Body of pancreas (tissue), 4 donors: ENCODE results near the gene MCM6. TPM values are rescaled to one million over a fixed set of nuclear protein-coding genes. Genes with fewer than 3 reads are reported as not detected.
"Not testable (repeated sequence)": the region's sequence is repeated elsewhere in the genome, so short reads cannot be mapped to it uniquely, and the experiment has no call there.

ENCODE experiments used
- ATAC-seq: fragments of 150-250 bp; one replicate; pipeline ENCODE4 v1.9.1; 2016
- DNase-seq, 4 donors: peaks; one replicate each; pipeline ENCODE4 v3.0.0-alpha.2; 2019
- H3K27ac ChIP-seq, 4 donors: fragments of 200-600 bp; sonication (generic); 1 replicate in 3 of 4; 2 replicates in 1 of 4; pipeline versions ENCODE4 v1.5.1 to v1.6.1; 2016 to 2019; ENCODE audit warnings: mild to moderate bottlenecking in 1 of 4, mixed read lengths in 1 of 4, moderate library complexity in 1 of 4
- H3K27me3 ChIP-seq, 2 donors: fragments of 200-600 bp; sonication (generic); one replicate each; pipeline ENCODE4 v1.6.0; 2016; ENCODE audit warnings: mild to moderate bottlenecking in 1 of 2
- H3K36me3 ChIP-seq, 2 donors: fragments of 200-600 bp; sonication (generic); replicated peaks in 1 of 2; 2 replicates each; pipeline ENCODE4 v1.5.1; 2016; ENCODE audit warnings: low read depth in 2 of 2; ENCODE audit not compliant: insufficient read depth in 1 of 2
- H3K4me1 ChIP-seq: fragments of 200-600 bp; sonication (generic); one replicate; pipeline ENCODE4 v1.6.0; 2016
- H3K4me3 ChIP-seq, 2 donors: fragments of 200-600 bp; sonication (generic); 1 replicate in 1 of 2; 2 replicates in 1 of 2; pipeline ENCODE4 v1.5.1; 2016 to 2019
- H3K9me3 ChIP-seq, 3 donors: fragments of 200-600 bp; sonication (generic); 1 replicate in 2 of 3; 2 replicates in 1 of 3; pipeline ENCODE4 v1.5.1; 2016
- CTCF ChIP-seq, 7 experiments: fragments of 450-650 bp in 4 of 7; fragments of 200-600 bp in 3 of 7; sonication (generic) in 3 of 7; IDR thresholded peaks; one replicate each; pipeline ENCODE4 v1.5.1; 2016 to 2019; ENCODE audit warnings: antibody characterized with exemption in 7 of 7
- POLR2A ChIP-seq, 3 donors: fragments of 450-650 bp; IDR thresholded peaks; one replicate each; pipeline ENCODE4 v1.6.1; 2016; ENCODE audit warnings: antibody characterized with exemption in 3 of 3, mild to moderate bottlenecking in 2 of 3
- WGBS, 2 donors: methylation state at CpG; one replicate each; pipeline ENCODE4 v1.1.5; 2017; 5-methylcytosine and 5-hydroxymethylcytosine counted together
- intact Hi-C: fragments of 100-400 bp; cut with DNase I; formaldehyde crosslinking; loops from one replicate; pipeline ENCODE4 v1.15.1; 2023
- total RNA-seq, 2 donors: library from RNA; depleted of rRNA; stranded (reverse); fragments of >200 nt; gene quantifications; one replicate each; pipeline ENCODE4 v1.1.0, GENCODE V29; 2016

The MCM6 gene
- total RNA-seq, 2 donors from 2014 or later, result 1.0 to 4.9 TPM

DNA sequence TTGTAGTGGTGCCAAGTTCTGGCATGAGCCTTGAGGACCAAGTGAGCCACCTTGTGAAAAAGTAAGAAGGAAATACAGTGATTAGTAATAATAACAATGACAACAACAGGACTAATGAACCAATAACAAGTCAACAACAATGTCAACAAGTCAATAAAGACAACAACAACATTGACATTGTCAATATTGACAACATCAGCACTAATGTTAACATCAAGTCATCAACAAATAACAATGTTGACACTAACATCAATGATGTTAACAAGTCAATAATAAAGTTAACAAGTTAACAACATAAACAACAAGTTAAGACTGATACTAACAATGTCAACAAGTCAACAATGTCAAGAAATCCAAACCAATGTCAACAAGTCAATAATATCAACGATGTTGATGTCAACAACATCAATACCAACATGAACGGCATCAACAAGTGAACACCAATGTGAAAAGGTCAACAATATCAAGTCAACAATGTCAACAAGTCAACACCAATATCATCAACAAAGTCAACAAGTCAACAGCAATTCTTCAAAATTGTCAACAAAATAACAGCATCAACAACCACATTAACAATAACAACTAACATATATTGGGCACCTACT, 63.2 kb downstream of the MCM6 start:
- H3K4me1 ChIP-seq, result no peaks in the 10 kb centered on the region
- WGBS, 2 donors, result 23 to 37% methylated on average over 2 of the region's 2 CpGs
- no peaks in the 10 kb centered on the region for H3K9me3 ChIP-seq
- no peaks in the 10 kb centered on the region for H3K27me3 ChIP-seq
- TF ChIP-seq CTCF (IDR thresholded peaks at IDR 0.05) (no peak), POLR2A (IDR thresholded peaks at IDR 0.05) (no peak)
- intact Hi-C loops, result no loop called here
- ATAC-seq, result no peak
- no peak overlapping the region for H3K4me3 ChIP-seq
- H3K36me3 ChIP-seq, result no peaks in the 10 kb centered on the region
- no peak overlapping the region for H3K27ac ChIP-seq
- DNase-seq, result no peak

GRCh38 chr2:135807874-135808273, 68.4 kb downstream of the MCM6 start:
- DNase-seq, H3K9me3 ChIP-seq, H3K36me3 ChIP-seq, H3K4me3 ChIP-seq, H3K4me1 ChIP-seq, H3K27ac ChIP-seq, H3K27me3 ChIP-seq, intact Hi-C loops, ATAC-seq: not testable (repeated sequence)
- WGBS, 2 donors, result 77 to 82% methylated on average over 3 of the region's 3 CpGs

- TF ChIP-seq CTCF (IDR thresholded peaks at IDR 0.05) (no peak), POLR2A (IDR thresholded peaks at IDR 0.05) (no peak)
- DNase-seq (peak in 1 of 4 donors; percentile 15), ATAC-seq (no peak)
- Histone ChIP-seq H3K9me3 (peaks cover 0 to 9% (median 0%) of the 10 kb centered on the region in 3 donors), H3K4me3 (no peak overlapping the region), H3K27me3 (no peaks in the 10 kb centered on the region), H3K27ac (no peak overlapping the region), H3K36me3 (no peaks in the 10 kb centered on the region), H3K4me1 (no peaks in the 10 kb centered on the region)
- intact Hi-C loops, result no loop called here
- WGBS, 2 donors, result 7 to 34% methylated on average over 2 of the region's 2 CpGs
Observed at GRCh38 chr2:135803278-135803677, 73.0 kb downstream of the MCM6 start.

GRCh38 chr2:135802350-135802749, 73.9 kb downstream of the MCM6 start:
- TF ChIP-seq CTCF (IDR thresholded peaks at IDR 0.05) (no peak), POLR2A (IDR thresholded peaks at IDR 0.05) (no peak)
- intact Hi-C loops, result no loop called here
- WGBS, 2 donors, result 61 to 65% methylated on average over 3 of the region's 3 CpGs
- H3K27ac ChIP-seq, result no peak overlapping the region
- H3K4me3 ChIP-seq, result no peak overlapping the region
- H3K27me3 ChIP-seq, result no peaks in the 10 kb centered on the region
- H3K9me3 ChIP-seq, result peaks cover 0 to 9% (median 0%) of the 10 kb centered on the region in 3 donors
- H3K36me3 ChIP-seq, result no peaks in the 10 kb centered on the region
- peaks cover 4% of the 10 kb centered on the region for H3K4me1 ChIP-seq
- no peak for DNase-seq
- no peak for ATAC-seq

DNA sequence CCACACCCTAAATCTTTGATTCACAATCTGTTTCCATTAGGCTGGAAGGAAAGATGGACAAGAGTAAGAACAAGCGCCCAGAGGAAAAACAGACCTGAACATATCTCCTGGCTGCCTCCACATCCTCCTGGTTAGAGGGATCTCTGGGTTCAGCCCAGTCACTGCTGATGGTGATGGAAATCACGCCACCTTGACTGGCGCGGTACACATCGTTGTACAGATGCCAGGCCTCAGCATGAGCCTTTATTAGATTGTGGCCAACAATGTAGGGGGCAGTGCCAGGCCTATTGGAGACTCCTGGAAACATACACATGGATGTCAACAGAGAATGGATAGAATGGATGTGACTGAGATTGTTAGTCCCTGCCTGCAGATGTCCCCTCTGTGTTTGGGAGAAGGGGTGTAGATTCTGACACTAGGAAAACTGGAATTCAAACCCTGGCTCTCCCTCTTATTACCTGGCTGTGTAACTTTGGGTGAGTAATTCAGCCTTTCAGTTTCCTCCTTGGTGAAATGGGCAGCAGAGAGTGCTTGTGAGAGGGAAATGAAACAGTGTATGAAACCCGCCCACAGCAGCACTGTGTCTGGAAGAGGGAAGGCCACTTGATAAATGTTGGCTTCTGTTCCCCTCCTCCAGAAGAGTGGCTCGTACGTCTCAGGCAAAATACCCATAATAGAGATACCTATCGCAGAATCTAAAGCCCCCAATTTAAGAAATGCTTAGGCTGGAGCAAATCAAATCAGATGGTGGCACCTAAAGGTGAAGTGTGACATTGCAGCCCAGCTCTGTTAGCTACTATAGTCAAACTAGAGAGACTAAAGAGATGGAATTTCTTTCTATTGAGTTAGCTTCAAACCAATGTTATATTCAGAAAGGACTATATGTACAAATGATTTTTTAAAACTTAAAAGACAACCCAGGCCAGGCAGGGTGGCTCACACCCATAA, 75.5 kb downstream of the MCM6 start:
- H3K36me3 ChIP-seq, result no peaks in the 10 kb centered on the region
- WGBS, 2 donors, result 83 to 89% methylated on average over 9 of the region's 9 CpGs
- DNase-seq, result no peak

More for the DNA sequence above, 75.5 kb downstream of the MCM6 start:
- H3K9me3 ChIP-seq, result peaks cover 0 to 9% (median 0%) of the 10 kb centered on the region in 3 donors
- no peak for ATAC-seq
- H3K27ac ChIP-seq, result no peak overlapping the region
- no peaks in the 10 kb centered on the region for H3K27me3 ChIP-seq
- H3K4me3 ChIP-seq, result no peak overlapping the region
- intact Hi-C loops, result no loop called here
- no peak for TF ChIP-seq CTCF (IDR thresholded peaks at IDR 0.05)
- no peak for TF ChIP-seq POLR2A (IDR thresholded peaks at IDR 0.05)
- H3K4me1 ChIP-seq, result peaks cover 5% of the 10 kb centered on the region
